NAMALWA (cell line): ENCODE measurements around the gene LEFTY2.
"Not testable (repeated sequence)": the region's sequence is repeated elsewhere in the genome, so short reads cannot be mapped to it uniquely, and the experiment has no call there.

ENCODE experiments used
- DNase-seq: peaks from one replicate; pipeline ENCODE4 v3.0.0-alpha.2; 2015; ENCODE audit warnings: low spot score

LEFTY2 gene

GRCh38 chr1:225941187-225941941, at the start of gene LEFTY2:
Gene LEFTY2, minus strand, starts transcription at chr1:225941220. Its CDS starts 80 bp downstream, at chr1:225941140.
- DNase-seq: no peak

- DNase-seq: peak; percentile 72
Measured at GRCh38 chr1:225987491-225988316, 46.7 kb upstream of the LEFTY2 start.

- DNase-seq: no peak
Measured at GRCh38 chr1:225981714-225982113, 40.7 kb upstream of the LEFTY2 start.

GRCh38 chr1:225980005-225980836, 39.2 kb upstream of the LEFTY2 start:
- no peak for DNase-seq

- no peak for DNase-seq
Measured at GRCh38 chr1:225979421-225979820, 38.4 kb upstream of the LEFTY2 start.

- peak; percentile 85 for DNase-seq
Measured at GRCh38 chr1:225977937-225978748, 37.1 kb upstream of the LEFTY2 start.

- DNase-seq: not testable (repeated sequence)
Measured at GRCh38 chr1:225975146-225975545, 34.1 kb upstream of the LEFTY2 start.

GRCh38 chr1:225974454-225974853, 33.4 kb upstream of the LEFTY2 start:
- no peak for DNase-seq

- no peak for DNase-seq
Measured at GRCh38 chr1:225973158-225973557, 32.1 kb upstream of the LEFTY2 start.

- DNase-seq: no peak
Measured at GRCh38 chr1:225972344-225973152, 31.5 kb upstream of the LEFTY2 start.

GRCh38 chr1:225970592-225971157, 29.7 kb upstream of the LEFTY2 start:
- not testable (repeated sequence) for DNase-seq

GRCh38 chr1:225969751-225970150, 28.7 kb upstream of the LEFTY2 start:
- DNase-seq: not testable (repeated sequence)

- DNase-seq: no peak
Measured at GRCh38 chr1:225965231-225965630, 24.2 kb upstream of the LEFTY2 start.

- no peak for DNase-seq
Measured at GRCh38 chr1:225963735-225964530, 22.9 kb upstream of the LEFTY2 start.

- peak; percentile 47 for DNase-seq
Measured at GRCh38 chr1:225962440-225962975, 21.5 kb upstream of the LEFTY2 start.

- no peak for DNase-seq
Measured at GRCh38 chr1:225961659-225962439, 20.8 kb upstream of the LEFTY2 start.

GRCh38 chr1:225958041-225958440, 17.0 kb upstream of the LEFTY2 start:
- DNase-seq: no peak

- DNase-seq: no peak
Measured at GRCh38 chr1:225954753-225955152, 13.7 kb upstream of the LEFTY2 start.
